HCT116 (cell line): ENCODE measurements around the gene SUGT1. TPM values are rescaled to one million over a fixed set of nuclear protein-coding genes. Genes with fewer than 3 reads are reported as not detected.

Source experiments
- ATAC-seq: fragments of 200-7000 bp; cut with Tn5 transposase; 2 replicates; pipeline ENCODE4 v1.9.1; 2020; ENCODE audit warnings: mild to moderate bottlenecking, moderate library complexity
- BruUV-seq: library from RNA; stranded (reverse); fragments of 400-500 nt; replicated peaks from 2 replicates; lab custom pipeline; 2021; lab: Mats Ljungman, UMichigan
- CTCF ChIA-PET: fragments of 300-600 bp; sonication (Branson Sonifier 250); formaldehyde crosslinking; loops from one replicate; lab custom pipeline; 2021; ENCODE audit warnings: antibody characterized with exemption; lab: Charles Lee
- POLR2A ChIA-PET: fragments of 300-600, 350-600 bp; sonication (Branson Sonifier 250); formaldehyde crosslinking; loops from one replicate; lab custom pipeline; 2021; ENCODE audit warnings: antibody characterized with exemption; lab: Charles Lee
- RAD21 ChIA-PET, 2 experiments: fragments of 300-600 bp; sonication (Branson Sonifier 250); formaldehyde crosslinking; loops; one replicate each; lab custom pipeline; 2023; ENCODE audit warnings: low total read pairs in 2 of 2; ENCODE audit not compliant: uncharacterized antibody in 2 of 2, unreplicated experiment in 2 of 2, low non-redundant PET in 1 of 2; lab: Charles Lee
- DNase-seq: peaks from one replicate; pipeline ENCODE4 v3.0.0-alpha.2; 2010; ENCODE audit warnings: low read depth, low spot score
- H2AFZ ChIP-seq: fragments of 200-600 bp; shearing (Covaris generic), sonication (generic); 2 replicates; pipeline ENCODE4 v1.6.1; 2017; ENCODE audit warnings: low read depth, mixed run types, mixed read lengths, antibody characterized with exemption, low read length; ENCODE audit not compliant: poor library complexity, severe bottlenecking
- H3K27ac ChIP-seq: 2 replicates; pipeline ENCODE4 v1.5.1; 2012; ENCODE audit warnings: low read depth, low read length
- H3K27me3 ChIP-seq: fragments of 200-600 bp; sonication (generic); 2 replicates; pipeline ENCODE4 v1.6.1; 2016; ENCODE audit warnings: mixed run types, low read length, mixed read lengths; ENCODE audit not compliant: insufficient read depth
- H3K36me3 ChIP-seq, 2 experiments: fragments of 200-500 bp in 1 of 2; fragments of 200-600 bp in 1 of 2; sonication (Bioruptor generic) in 1 of 2; sonication (generic) in 1 of 2; 2 replicates each; pipeline versions ENCODE4 v1.5.1 to v1.6.1; 2014 to 2016; ENCODE audit warnings: low read length in 2 of 2, inconsistent platforms in 1 of 2, mixed read lengths in 1 of 2, mixed run types in 1 of 2; ENCODE audit not compliant: insufficient read depth in 2 of 2, control insufficient read depth in 1 of 2
- H3K4me1 ChIP-seq, 2 experiments: fragments of 200-600 bp in 1 of 2; sonication (generic) in 1 of 2; 2 replicates each; pipeline versions ENCODE4 v1.5.1 to v1.6.1; 2012 to 2017; ENCODE audit warnings: low read length in 2 of 2, inconsistent platforms in 1 of 2, mild to moderate bottlenecking in 1 of 2, mixed read lengths in 1 of 2, mixed run types in 1 of 2, moderate library complexity in 1 of 2; ENCODE audit not compliant: insufficient read depth in 2 of 2, control insufficient read depth in 1 of 2
- H3K4me2 ChIP-seq: fragments of 200-600 bp; sonication (generic); 2 replicates; pipeline ENCODE4 v1.6.1; 2017; ENCODE audit warnings: mixed run types, low read length, mixed read lengths
- H3K4me3 ChIP-seq, 2 experiments: fragments of 200-600 bp in 1 of 2; sonication (generic) in 1 of 2; replicated peaks in 1 of 2; 2 replicates each; pipeline ENCODE4 v1.5.1; 2011 to 2016; ENCODE audit warnings: low read length in 2 of 2, control low read depth in 1 of 2, low read depth in 1 of 2, mild to moderate bottlenecking in 1 of 2, mixed read lengths in 1 of 2, mixed run types in 1 of 2
- H3K79me2 ChIP-seq: fragments of 200-600 bp; sonication (generic); 2 replicates; pipeline ENCODE4 v1.6.1; 2017; ENCODE audit warnings: mild to moderate bottlenecking, mixed run types, low read length, moderate library complexity, mixed read lengths; ENCODE audit not compliant: insufficient read depth
- H3K9ac ChIP-seq: fragments of 200-600 bp; sonication (generic); 2 replicates; pipeline ENCODE4 v1.6.1; 2016; ENCODE audit warnings: low read length, mixed read lengths
- H3K9me2 ChIP-seq: fragments of 200-600 bp; sonication (generic), shearing (Covaris generic); 2 replicates; pipeline ENCODE4 v1.6.1; 2017; ENCODE audit warnings: mixed run types, mild to moderate bottlenecking, moderate library complexity; ENCODE audit not compliant: insufficient read depth
- H3K9me3 ChIP-seq, 2 experiments: fragments of 200-500 bp in 1 of 2; fragments of 200-600 bp in 1 of 2; sonication (Bioruptor generic) in 1 of 2; sonication (generic) in 1 of 2; 2 replicates each; pipeline ENCODE4 v1.6.1; 2014 to 2017; ENCODE audit warnings: low read length in 2 of 2, mixed read lengths in 2 of 2, inconsistent platforms in 1 of 2, low read depth in 1 of 2, mild to moderate bottlenecking in 1 of 2, mixed run types in 1 of 2, moderate library complexity in 1 of 2; ENCODE audit not compliant: control insufficient read depth in 1 of 2, insufficient read depth in 1 of 2
- H4K20me1 ChIP-seq: fragments of 200-600 bp; sonication (generic), shearing (Covaris generic); 2 replicates; pipeline ENCODE4 v1.6.1; 2017; ENCODE audit warnings: mixed run types, mild to moderate bottlenecking, moderate library complexity; ENCODE audit not compliant: insufficient read depth
- ATF3 ChIP-seq: IDR thresholded peaks from 2 replicates; pipeline ENCODE4 v1.6.1; 2012
- CBX3 ChIP-seq: IDR thresholded peaks from 2 replicates; pipeline ENCODE4 v1.6.1; 2012; ENCODE audit warnings: low read depth
- CEBPB ChIP-seq: IDR thresholded peaks from 2 replicates; pipeline ENCODE4 v1.6.1; 2012; ENCODE audit warnings: low read depth
- EZH2 ChIP-seq: fragments of 200-600 bp; sonication (generic); IDR thresholded peaks from 2 replicates; pipeline ENCODE4 v1.6.1; 2017; ENCODE audit warnings: antibody characterized with exemption, mixed run types
- FOSL1 ChIP-seq: IDR thresholded peaks from 2 replicates; pipeline ENCODE4 v1.6.1; 2012; ENCODE audit warnings: low read depth
- MAX ChIP-seq: IDR thresholded peaks from 2 replicates; pipeline ENCODE4 v1.6.1; 2012
- POLR2A ChIP-seq: IDR thresholded peaks from 2 replicates; pipeline ENCODE4 v1.7.0; 2011; ENCODE audit warnings: borderline replicate concordance; ENCODE audit not compliant: insufficient read depth, insufficient read length; ENCODE audit errors: extremely low read depth
- POLR2AphosphoS5 ChIP-seq: IDR thresholded peaks from 2 replicates; pipeline ENCODE4 v1.6.1; 2011; ENCODE audit warnings: mild to moderate bottlenecking, low read depth, low read length, moderate library complexity
- REST ChIP-seq: IDR thresholded peaks from 2 replicates; pipeline ENCODE4 v1.6.1; 2012; ENCODE audit warnings: low read depth
- SP1 ChIP-seq: IDR thresholded peaks from 2 replicates; pipeline ENCODE4 v1.6.1; 2012; ENCODE audit warnings: low read depth
- TCF7L2 ChIP-seq: IDR thresholded peaks from 2 replicates; pipeline ENCODE4 v1.7.0; 2011; ENCODE audit warnings: borderline replicate concordance, inconsistent platforms; ENCODE audit not compliant: insufficient read depth, insufficient read length; ENCODE audit errors: extremely low read depth
- YY1 ChIP-seq: IDR thresholded peaks from 2 replicates; pipeline ENCODE4 v1.6.1; 2011; ENCODE audit warnings: low read length, low read depth, moderate library complexity, mild to moderate bottlenecking; ENCODE audit not compliant: insufficient replicate concordance; ENCODE audit errors: extremely low read depth
- intact Hi-C: fragments of 100-400 bp; cut with micrococcal nuclease; formaldehyde crosslinking; loops from 2 replicates; pipeline ENCODE4 v1.10.0; 2022
- total RNA-seq: library from RNA; stranded (reverse); gene quantifications from one replicate; pipeline ENCODE4 v1.2.1, GENCODE V29; 2021; ENCODE audit not compliant: unreplicated experiment
- TF ChIP-seq, protein P1 (sequence below): IDR thresholded peaks from 2 replicates; pipeline ENCODE4 v1.6.1; 2011; ENCODE audit warnings: mild to moderate bottlenecking, low read length, moderate library complexity; ENCODE audit not compliant: insufficient replicate concordance; ENCODE audit errors: extremely low read depth
- TF ChIP-seq, protein P2 (sequence below), 3 experiments: fragments of 200-600 bp in 1 of 3; sonication (generic) in 1 of 3; IDR thresholded peaks in 2 of 3; conservative IDR thresholded peaks in 1 of 3; 2 replicates each; pipeline ENCODE4 v1.5.1; 2012 to 2017; ENCODE audit warnings: low read depth in 2 of 3, low read length in 2 of 3, antibody characterized with exemption in 1 of 3, borderline replicate concordance in 1 of 3, control low read depth in 1 of 3, mild to moderate bottlenecking in 1 of 3, mixed read lengths in 1 of 3, mixed run types in 1 of 3, moderate library complexity in 1 of 3; ENCODE audit not compliant: insufficient read depth in 1 of 3

Gene SUGT1
- total RNA-seq, 1 experiment from 2014 or later, result 75.6 TPM

GRCh38 chr13:52706081-52706480 lies 53.4 kb downstream of the SUGT1 start:
- no peaks in the 10 kb centered on the region for H3K79me2 ChIP-seq
- ChIA-PET RAD21 (interaction anchor here in 1 of 2 experiments (1.3 kb wide), 1 partner anchor 103 kb away, joined by 3 read pairs; no protein-coding TSS in a partner anchor), POLR2A (no interaction called here), CTCF (no interaction called here)
- no peaks in the 10 kb centered on the region for H3K9me2 ChIP-seq
- no peak for DNase-seq
- ATAC-seq, result no peak
- H3K4me3 ChIP-seq, result no peak overlapping the region
- no peak overlapping the region for H3K4me2 ChIP-seq
- H3K36me3 ChIP-seq, result no peaks in the 10 kb centered on the region
- no peak for TF ChIP-seq FOSL1
- no peak for TF ChIP-seq ATF3
- TF ChIP-seq, protein P1, sequence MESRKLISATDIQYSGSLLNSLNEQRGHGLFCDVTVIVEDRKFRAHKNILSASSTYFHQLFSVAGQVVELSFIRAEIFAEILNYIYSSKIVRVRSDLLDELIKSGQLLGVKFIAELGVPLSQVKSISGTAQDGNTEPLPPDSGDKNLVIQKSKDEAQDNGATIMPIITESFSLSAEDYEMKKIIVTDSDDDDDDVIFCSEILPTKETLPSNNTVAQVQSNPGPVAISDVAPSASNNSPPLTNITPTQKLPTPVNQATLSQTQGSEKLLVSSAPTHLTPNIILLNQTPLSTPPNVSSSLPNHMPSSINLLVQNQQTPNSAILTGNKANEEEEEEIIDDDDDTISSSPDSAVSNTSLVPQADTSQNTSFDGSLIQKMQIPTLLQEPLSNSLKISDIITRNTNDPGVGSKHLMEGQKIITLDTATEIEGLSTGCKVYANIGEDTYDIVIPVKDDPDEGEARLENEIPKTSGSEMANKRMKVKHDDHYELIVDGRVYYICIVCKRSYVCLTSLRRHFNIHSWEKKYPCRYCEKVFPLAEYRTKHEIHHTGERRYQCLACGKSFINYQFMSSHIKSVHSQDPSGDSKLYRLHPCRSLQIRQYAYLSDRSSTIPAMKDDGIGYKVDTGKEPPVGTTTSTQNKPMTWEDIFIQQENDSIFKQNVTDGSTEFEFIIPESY, result no peak
- TF ChIP-seq, protein P2, sequence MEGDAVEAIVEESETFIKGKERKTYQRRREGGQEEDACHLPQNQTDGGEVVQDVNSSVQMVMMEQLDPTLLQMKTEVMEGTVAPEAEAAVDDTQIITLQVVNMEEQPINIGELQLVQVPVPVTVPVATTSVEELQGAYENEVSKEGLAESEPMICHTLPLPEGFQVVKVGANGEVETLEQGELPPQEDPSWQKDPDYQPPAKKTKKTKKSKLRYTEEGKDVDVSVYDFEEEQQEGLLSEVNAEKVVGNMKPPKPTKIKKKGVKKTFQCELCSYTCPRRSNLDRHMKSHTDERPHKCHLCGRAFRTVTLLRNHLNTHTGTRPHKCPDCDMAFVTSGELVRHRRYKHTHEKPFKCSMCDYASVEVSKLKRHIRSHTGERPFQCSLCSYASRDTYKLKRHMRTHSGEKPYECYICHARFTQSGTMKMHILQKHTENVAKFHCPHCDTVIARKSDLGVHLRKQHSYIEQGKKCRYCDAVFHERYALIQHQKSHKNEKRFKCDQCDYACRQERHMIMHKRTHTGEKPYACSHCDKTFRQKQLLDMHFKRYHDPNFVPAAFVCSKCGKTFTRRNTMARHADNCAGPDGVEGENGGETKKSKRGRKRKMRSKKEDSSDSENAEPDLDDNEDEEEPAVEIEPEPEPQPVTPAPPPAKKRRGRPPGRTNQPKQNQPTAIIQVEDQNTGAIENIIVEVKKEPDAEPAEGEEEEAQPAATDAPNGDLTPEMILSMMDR (IDR thresholded peaks at IDR 0.05 in 2 of 3, conservative IDR thresholded peaks at IDR 0.05 in 1 of 3; ENCODE audit: borderline replicate concordance in 1 of 3, insufficient read depth in 1 of 3, low read depth in 2 of 3, low read length in 2 of 3), result no peak
- no peak for TF ChIP-seq POLR2A
- no peak for TF ChIP-seq EZH2
- no peak for TF ChIP-seq TCF7L2
- no peak for TF ChIP-seq CBX3
- no peak for TF ChIP-seq YY1
- TF ChIP-seq SP1, result no peak
- no peak for TF ChIP-seq MAX
- no peak for TF ChIP-seq REST
- TF ChIP-seq CEBPB, result no peak
- no peak for TF ChIP-seq POLR2AphosphoS5
- no peaks in the 10 kb centered on the region for H3K27me3 ChIP-seq
- intact Hi-C loops, result loop anchor here (2.0 kb wide), 1 partner anchor 103 kb away; no protein-coding TSS in a partner anchor
- H3K27ac ChIP-seq, result no peak overlapping the region
- no peaks in the 10 kb centered on the region for H3K4me1 ChIP-seq
- H3K9me3 ChIP-seq, result no peaks in the 10 kb centered on the region
- BruUV-seq, result no TSS peak
- H4K20me1 ChIP-seq, result no peaks in the 10 kb centered on the region
- no peak overlapping the region for H2AFZ ChIP-seq
- no peak overlapping the region for H3K9ac ChIP-seq
